GM12874 (cell line): ENCODE measurements around the gene C1orf94.

Experiments
- CTCF ChIP-seq: IDR thresholded peaks from 2 replicates; pipeline ENCODE4 v1.5.1; 2011; ENCODE audit warnings: low read depth, mild to moderate bottlenecking, control low read depth, low read length, moderate library complexity; ENCODE audit not compliant: insufficient read depth

The C1orf94 gene

DNA sequence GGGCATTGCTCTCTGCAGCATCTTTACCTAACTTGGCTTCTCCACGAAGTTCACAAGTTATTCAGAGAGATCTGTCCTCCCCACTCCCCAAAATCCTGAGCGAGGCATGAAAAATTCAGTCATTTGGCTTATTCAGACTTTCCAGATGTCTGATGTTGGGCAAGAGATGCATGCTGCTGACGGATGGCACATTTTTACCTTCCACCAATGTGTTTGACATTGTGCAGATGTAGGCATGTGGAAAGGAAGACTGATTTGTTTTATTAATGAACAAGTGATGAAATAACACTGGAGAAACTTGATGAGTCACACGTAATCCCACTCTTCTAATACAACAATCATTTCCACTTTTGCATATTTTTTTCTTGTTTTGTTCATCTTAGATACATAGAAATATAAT is 86.7 kb downstream of the C1orf94 start:
- TF ChIP-seq CTCF = no peak

DNA sequence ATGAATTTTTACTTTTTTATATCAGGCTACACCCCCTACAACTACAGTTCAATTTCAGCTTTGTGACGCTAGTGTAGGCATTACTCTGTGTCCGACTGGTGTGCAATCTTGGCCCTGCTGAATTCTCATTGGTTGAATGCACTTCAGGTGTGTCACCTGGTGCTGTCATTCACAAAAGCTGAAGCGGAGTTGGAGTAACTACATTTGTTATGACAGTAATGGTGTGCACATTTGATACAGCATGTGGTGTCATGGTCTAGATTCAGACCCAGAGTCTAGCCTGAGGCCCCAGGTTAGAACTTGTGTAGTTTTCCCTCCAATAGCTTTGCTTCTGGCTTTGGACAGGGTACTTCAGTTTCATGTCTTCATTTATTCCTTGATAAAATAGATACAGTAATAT is 88.7 kb downstream of the C1orf94 start:
- no peak for TF ChIP-seq CTCF

GRCh38 chr1:34266127-34266951 is 89.6 kb downstream of the C1orf94 start:
- TF ChIP-seq CTCF = no peak

DNA sequence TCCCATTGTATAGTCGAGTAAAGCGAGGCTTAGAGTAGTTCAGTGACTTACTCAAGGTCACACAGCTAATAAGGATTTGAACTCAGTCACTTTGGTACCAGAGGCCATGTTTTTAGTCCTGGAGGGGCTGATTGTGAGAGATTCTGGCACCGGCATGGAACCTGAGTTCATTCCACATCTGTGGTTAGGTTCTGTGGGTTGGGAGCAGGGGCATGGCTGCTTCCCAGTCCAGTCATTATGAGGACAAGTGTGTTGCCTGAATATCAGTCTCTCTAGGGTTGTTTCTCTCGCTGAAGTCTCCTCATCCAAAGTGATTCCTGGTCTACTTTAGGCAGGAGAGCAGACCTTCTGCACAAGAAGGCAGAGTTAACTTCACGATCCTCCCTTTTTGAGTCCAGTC is 90.6 kb downstream of the C1orf94 start:
- TF ChIP-seq CTCF = no peak

DNA sequence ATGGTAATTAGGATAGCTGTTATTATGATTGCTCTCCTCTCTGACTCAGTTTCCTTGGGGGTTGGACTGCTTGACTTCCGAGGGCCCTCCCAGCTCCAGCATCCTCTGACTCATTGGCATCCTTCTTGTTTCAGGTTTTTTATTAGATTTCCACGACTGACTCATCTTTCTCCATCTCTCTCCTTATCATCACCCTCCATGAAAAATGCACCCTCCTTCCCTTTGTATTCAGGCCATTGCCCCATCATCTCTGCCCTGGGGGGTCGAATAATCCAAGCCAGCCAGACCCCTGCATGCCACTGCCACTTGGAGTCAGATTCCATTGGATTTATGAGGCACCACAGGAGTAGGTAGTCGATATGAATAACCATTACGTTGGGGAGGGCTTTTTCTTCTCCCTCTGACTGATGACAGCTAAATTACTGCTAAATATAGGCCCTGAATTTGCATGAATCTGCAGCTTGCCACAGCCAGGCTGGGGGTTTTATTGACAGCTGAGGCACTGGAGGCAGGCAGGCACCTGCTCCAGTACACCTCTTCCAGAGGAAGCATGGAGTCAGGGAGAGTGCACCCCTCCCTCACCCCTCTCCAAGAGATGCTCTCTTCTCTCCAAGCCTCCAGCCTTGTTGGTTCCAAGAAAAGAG is 91.7 kb downstream of the C1orf94 start:
- no peak for TF ChIP-seq CTCF
